ENCODE measurements around the gene NDOR1. TPM values are rescaled to one million over a fixed set of nuclear protein-coding genes. Genes with fewer than 3 reads are reported as not detected.

The NDOR1 gene
- polyA plus RNA-seq, 1 experiment = 7.1 TPM

GRCh38 chr9:137250329-137251193 is 45.1 kb downstream of the NDOR1 start:
- ChIA-PET CTCF (interaction anchor here (1.3 to 3.5 kb wide), 2 partner anchors 8 to 14 kb away, joined by 5 to 14 read pairs; no protein-coding TSS in a partner anchor), POLR2A (no interaction called here)
- no peak for TF ChIP-seq CTCF (IDR thresholded peaks at IDR 0.05; ENCODE audit: insufficient read depth, low read depth, low read length)
- DNase-seq (ENCODE audit: low read depth) = no peak
- no peaks in the 10 kb centered on the region; the same call in 1 of the 2 replicates for H3K27me3 ChIP-seq (ENCODE audit: control insufficient read depth, insufficient read depth, low read length)
- no peaks in the 10 kb centered on the region for H3K36me3 ChIP-seq (ENCODE audit: control insufficient read depth, insufficient read depth, low read length)
- H3K4me3 ChIP-seq (ENCODE audit: low read depth, low read length) = no peak overlapping the region

GRCh38 chr9:137251194-137251461 is 45.6 kb downstream of the NDOR1 start, which contains the start of gene STPG3:
TSS of gene STPG3 (plus strand) at chr9:137251286. CDS start at chr9:137251287, 1 bp downstream.
- POLR2A ChIA-PET = no interaction called here
- no peak within 1 kb of the TSS for H3K4me3 ChIP-seq (ENCODE audit: low read depth, low read length)
- CTCF ChIA-PET = interaction anchor here (1.3 to 3.5 kb wide), 2 partner anchors 8 to 14 kb away, joined by 5 to 14 read pairs; no protein-coding TSS in a partner anchor
- no peak for TF ChIP-seq CTCF (IDR thresholded peaks at IDR 0.05; ENCODE audit: insufficient read depth, low read depth, low read length)
- H3K36me3 ChIP-seq (ENCODE audit: control insufficient read depth, insufficient read depth, low read length) = no peaks in the 10 kb centered on the region
- H3K27me3 ChIP-seq (ENCODE audit: control insufficient read depth, insufficient read depth, low read length) = no peaks in the 10 kb centered on the region; the same call in 1 of the 2 replicates
- DNase-seq (ENCODE audit: low read depth) = no peak

GRCh38 chr9:137251490-137252268 is 46.2 kb downstream of the NDOR1 start:
- no peak for TF ChIP-seq CTCF (IDR thresholded peaks at IDR 0.05; ENCODE audit: insufficient read depth, low read depth, low read length)
- Histone ChIP-seq H3K27me3 (ENCODE audit: control insufficient read depth, insufficient read depth, low read length) (no peaks in the 10 kb centered on the region; the same call in 1 of the 2 replicates), H3K36me3 (ENCODE audit: control insufficient read depth, insufficient read depth, low read length) (peaks cover under 1% of the 10 kb centered on the region; the same call in 1 of the 2 replicates), H3K4me3 (ENCODE audit: low read depth, low read length) (no peak overlapping the region)
- ChIA-PET CTCF (interaction anchor here (1.3 to 1.5 kb wide), 2 partner anchors 9 to 15 kb away, joined by 4 to 5 read pairs; no protein-coding TSS in a partner anchor), POLR2A (no interaction called here)
- no peak for DNase-seq (ENCODE audit: low read depth)

GRCh38 chr9:137252555-137253506 is 47.3 kb downstream of the NDOR1 start:
- ChIA-PET CTCF (interaction anchor here (0.9 to 1.9 kb wide), 7 partner anchors 8 to 224 kb away, joined by 3 to 4 read pairs (median 4); partner anchors contain the start of genes TOR4A and TUBB4B), POLR2A (interaction anchor here (0.6 kb wide), 1 partner anchor 12 kb away, joined by 3 read pairs; no protein-coding TSS in a partner anchor)
- no peak for DNase-seq (ENCODE audit: low read depth)
- TF ChIP-seq CTCF (IDR thresholded peaks at IDR 0.05; ENCODE audit: insufficient read depth, low read depth, low read length) = no peak
- Histone ChIP-seq H3K4me3 (ENCODE audit: low read depth, low read length) (no peak overlapping the region), H3K36me3 (ENCODE audit: control insufficient read depth, insufficient read depth, low read length) (peaks cover 3% of the 10 kb centered on the region), H3K27me3 (ENCODE audit: control insufficient read depth, insufficient read depth, low read length) (no peaks in the 10 kb centered on the region; the same call in 1 of the 2 replicates)
